GM12801 (cell line): ENCODE measurements around the gene CAPZA2.

Experiments used
- TF ChIP-seq, protein P1 (sequence below): IDR thresholded peaks from one replicate; pipeline ENCODE4 v1.5.1; 2011; ENCODE audit warnings: control low read depth; ENCODE audit not compliant: insufficient read length; ENCODE audit errors: extremely low read depth

CAPZA2 gene

DNA sequence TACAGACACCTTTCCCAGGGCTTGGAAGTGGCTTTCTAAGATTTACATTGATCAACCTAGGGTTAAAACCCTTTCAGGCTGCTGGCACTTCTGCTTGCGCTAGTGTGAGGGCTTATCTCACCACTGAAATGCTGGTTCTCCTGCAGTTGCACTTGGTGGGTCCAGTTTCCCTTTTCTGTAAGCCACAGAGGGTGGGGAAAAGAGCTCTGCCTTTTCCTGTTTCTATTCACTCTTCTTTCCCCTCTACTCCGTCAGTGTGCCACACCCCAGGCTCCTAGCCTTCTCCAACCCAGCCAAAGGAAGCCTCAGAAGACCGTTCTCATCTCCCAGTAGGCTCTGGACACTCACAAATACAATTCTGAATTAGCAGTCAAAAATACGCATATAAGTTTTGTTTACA, 19.0 kb upstream of the CAPZA2 start:
- TF ChIP-seq, protein P1, sequence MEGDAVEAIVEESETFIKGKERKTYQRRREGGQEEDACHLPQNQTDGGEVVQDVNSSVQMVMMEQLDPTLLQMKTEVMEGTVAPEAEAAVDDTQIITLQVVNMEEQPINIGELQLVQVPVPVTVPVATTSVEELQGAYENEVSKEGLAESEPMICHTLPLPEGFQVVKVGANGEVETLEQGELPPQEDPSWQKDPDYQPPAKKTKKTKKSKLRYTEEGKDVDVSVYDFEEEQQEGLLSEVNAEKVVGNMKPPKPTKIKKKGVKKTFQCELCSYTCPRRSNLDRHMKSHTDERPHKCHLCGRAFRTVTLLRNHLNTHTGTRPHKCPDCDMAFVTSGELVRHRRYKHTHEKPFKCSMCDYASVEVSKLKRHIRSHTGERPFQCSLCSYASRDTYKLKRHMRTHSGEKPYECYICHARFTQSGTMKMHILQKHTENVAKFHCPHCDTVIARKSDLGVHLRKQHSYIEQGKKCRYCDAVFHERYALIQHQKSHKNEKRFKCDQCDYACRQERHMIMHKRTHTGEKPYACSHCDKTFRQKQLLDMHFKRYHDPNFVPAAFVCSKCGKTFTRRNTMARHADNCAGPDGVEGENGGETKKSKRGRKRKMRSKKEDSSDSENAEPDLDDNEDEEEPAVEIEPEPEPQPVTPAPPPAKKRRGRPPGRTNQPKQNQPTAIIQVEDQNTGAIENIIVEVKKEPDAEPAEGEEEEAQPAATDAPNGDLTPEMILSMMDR, result no peak

- TF ChIP-seq, protein P1, result no peak
Observed at GRCh38 chr7:116851175-116851574, 11.2 kb upstream of the CAPZA2 start.

GRCh38 chr7:116851671-116852070, 10.7 kb upstream of the CAPZA2 start:
- TF ChIP-seq, protein P1, result no peak

- TF ChIP-seq, protein P1, result no peak
Observed at GRCh38 chr7:116854132-116854531, 8.3 kb upstream of the CAPZA2 start.

DNA sequence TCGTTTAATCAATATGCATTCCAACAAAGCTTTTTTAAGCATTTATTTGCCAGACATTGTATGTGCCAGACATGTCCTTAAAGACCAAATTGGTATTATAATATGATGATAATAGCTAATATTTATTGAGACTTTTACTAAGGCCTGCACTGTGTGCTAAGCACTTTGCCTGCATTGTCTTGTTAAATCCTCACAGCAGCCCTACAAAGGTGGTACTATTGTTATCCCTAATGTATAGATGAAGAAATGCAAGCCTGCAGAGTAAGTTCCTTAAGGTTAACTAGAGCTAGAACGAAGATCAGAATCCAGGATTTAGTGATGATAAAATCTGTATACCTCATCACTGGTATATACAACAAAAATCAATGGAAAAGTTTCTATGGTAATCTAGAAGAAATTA, 5.3 kb upstream of the CAPZA2 start:
- TF ChIP-seq, protein P1, result no peak

DNA sequence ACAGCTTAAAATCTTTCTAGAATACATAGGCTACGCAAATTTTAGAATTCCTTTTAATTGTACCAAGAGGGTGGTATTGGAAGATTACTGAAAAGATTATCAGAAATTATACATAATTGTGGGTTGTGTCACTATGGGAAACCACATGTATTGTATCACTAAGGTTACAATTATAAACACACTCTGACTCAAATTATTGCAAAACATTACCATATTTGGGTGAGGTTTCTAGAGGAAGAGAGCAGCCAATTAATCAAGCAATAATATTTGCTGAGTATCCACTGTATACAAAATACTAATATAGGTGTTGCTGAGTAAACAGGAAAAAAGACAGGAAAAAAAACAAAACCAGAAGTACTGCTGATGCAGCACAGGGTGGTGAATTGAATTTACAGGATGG, 3.1 kb upstream of the CAPZA2 start:
- TF ChIP-seq, protein P1, result no peak

GRCh38 chr7:116861717-116862116, 670 bp upstream of the CAPZA2 start:
- TF ChIP-seq, protein P1, result no peak
